ENCODE measurements around the gene C1orf115.

DNA sequence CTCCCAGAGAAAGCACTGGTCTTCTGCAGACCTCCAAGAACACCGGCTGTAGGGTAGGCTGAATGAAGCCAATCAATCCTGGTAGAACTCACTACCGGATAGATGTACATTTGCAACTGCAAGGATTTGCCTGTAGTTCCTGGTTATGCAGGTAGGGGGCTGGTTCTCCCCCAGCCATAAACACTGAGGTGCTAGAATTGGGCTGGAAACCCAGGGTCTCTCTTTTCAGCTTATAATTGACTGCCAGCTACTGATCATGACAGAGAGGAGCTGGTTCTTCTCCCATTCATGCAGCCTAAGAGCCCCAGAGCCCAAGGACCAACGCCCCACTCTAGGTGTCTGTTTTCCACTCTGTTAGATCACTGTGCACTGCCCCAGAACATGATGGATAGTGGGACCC lies 36.5 kb downstream of the C1orf115 start:
- TF ChIP-seq, protein P1, sequence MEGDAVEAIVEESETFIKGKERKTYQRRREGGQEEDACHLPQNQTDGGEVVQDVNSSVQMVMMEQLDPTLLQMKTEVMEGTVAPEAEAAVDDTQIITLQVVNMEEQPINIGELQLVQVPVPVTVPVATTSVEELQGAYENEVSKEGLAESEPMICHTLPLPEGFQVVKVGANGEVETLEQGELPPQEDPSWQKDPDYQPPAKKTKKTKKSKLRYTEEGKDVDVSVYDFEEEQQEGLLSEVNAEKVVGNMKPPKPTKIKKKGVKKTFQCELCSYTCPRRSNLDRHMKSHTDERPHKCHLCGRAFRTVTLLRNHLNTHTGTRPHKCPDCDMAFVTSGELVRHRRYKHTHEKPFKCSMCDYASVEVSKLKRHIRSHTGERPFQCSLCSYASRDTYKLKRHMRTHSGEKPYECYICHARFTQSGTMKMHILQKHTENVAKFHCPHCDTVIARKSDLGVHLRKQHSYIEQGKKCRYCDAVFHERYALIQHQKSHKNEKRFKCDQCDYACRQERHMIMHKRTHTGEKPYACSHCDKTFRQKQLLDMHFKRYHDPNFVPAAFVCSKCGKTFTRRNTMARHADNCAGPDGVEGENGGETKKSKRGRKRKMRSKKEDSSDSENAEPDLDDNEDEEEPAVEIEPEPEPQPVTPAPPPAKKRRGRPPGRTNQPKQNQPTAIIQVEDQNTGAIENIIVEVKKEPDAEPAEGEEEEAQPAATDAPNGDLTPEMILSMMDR (IDR thresholded peaks at IDR 0.05; ENCODE audit: insufficient read depth, low read depth, low read length): peak; percentile 10
- TF ChIP-seq EZH2 (IDR thresholded peaks at IDR 0.05; ENCODE audit: insufficient read depth, low read length): no peak

All from astrocyte (in vitro differentiated cells and primary cell).